Liver (tissue), 3 donors: Measurements from ENCODE around the gene HOXB8.

Source experiments
- GABPA ChIP-seq, 2 donors: IDR thresholded peaks in 1 of 2; conservative IDR thresholded peaks in 1 of 2; 2 replicates each; pipeline ENCODE4 v1.6.1; 2016; ENCODE audit warnings: antibody characterized with exemption in 2 of 2, mild to moderate bottlenecking in 1 of 2, moderate library complexity in 1 of 2
- JUND ChIP-seq, 2 donors: IDR thresholded peaks; 2 replicates each; pipeline ENCODE4 v1.6.1; 2016; ENCODE audit warnings: antibody characterized with exemption in 2 of 2
- MAX ChIP-seq: IDR thresholded peaks from 2 replicates; pipeline ENCODE4 v1.6.1; 2016; ENCODE audit warnings: antibody characterized with exemption
- REST ChIP-seq: IDR thresholded peaks from 2 replicates; pipeline ENCODE4 v1.6.1; 2016; ENCODE audit warnings: antibody characterized with exemption, mild to moderate bottlenecking
- RXRA ChIP-seq, 2 donors: IDR thresholded peaks; 2 replicates each; pipeline ENCODE4 v1.6.1; 2017 to 2018; ENCODE audit warnings: antibody characterized with exemption in 2 of 2, mild to moderate bottlenecking in 1 of 2
- SP1 ChIP-seq: IDR thresholded peaks from 2 replicates; pipeline ENCODE4 v1.6.1; 2018; ENCODE audit warnings: antibody characterized with exemption, mild to moderate bottlenecking
- TAF1 ChIP-seq: conservative IDR thresholded peaks from 2 replicates; pipeline ENCODE4 v1.6.1; 2016; ENCODE audit warnings: antibody characterized with exemption, mild to moderate bottlenecking
- TF ChIP-seq, protein P1 (sequence below): fragments of 150-350 bp; IDR thresholded peaks from 2 replicates; pipeline ENCODE4 v1.5.1; 2017; ENCODE audit warnings: improper control_type of control experiment, low read depth, low read length; ENCODE audit not compliant: missing input control
- donor health status: healthy.
- donor health status: healthy.

- TF ChIP-seq, protein P1, sequence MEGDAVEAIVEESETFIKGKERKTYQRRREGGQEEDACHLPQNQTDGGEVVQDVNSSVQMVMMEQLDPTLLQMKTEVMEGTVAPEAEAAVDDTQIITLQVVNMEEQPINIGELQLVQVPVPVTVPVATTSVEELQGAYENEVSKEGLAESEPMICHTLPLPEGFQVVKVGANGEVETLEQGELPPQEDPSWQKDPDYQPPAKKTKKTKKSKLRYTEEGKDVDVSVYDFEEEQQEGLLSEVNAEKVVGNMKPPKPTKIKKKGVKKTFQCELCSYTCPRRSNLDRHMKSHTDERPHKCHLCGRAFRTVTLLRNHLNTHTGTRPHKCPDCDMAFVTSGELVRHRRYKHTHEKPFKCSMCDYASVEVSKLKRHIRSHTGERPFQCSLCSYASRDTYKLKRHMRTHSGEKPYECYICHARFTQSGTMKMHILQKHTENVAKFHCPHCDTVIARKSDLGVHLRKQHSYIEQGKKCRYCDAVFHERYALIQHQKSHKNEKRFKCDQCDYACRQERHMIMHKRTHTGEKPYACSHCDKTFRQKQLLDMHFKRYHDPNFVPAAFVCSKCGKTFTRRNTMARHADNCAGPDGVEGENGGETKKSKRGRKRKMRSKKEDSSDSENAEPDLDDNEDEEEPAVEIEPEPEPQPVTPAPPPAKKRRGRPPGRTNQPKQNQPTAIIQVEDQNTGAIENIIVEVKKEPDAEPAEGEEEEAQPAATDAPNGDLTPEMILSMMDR = no peak
- TF ChIP-seq SP1 (no peak), REST (no peak), TAF1 (no peak), RXRA (IDR thresholded peaks at IDR 0.05) (no peak), GABPA (IDR thresholded peaks at IDR 0.05 in 1 of 2, conservative IDR thresholded peaks at IDR 0.05 in 1 of 2) (no peak), MAX (no peak), JUND (IDR thresholded peaks at IDR 0.05) (no peak)
These were observed 24.0 kb upstream of the HOXB8 start for GRCh38 chr17:48639136-48639535.
